Measurements from ENCODE around the gene DOK5.

DNA sequence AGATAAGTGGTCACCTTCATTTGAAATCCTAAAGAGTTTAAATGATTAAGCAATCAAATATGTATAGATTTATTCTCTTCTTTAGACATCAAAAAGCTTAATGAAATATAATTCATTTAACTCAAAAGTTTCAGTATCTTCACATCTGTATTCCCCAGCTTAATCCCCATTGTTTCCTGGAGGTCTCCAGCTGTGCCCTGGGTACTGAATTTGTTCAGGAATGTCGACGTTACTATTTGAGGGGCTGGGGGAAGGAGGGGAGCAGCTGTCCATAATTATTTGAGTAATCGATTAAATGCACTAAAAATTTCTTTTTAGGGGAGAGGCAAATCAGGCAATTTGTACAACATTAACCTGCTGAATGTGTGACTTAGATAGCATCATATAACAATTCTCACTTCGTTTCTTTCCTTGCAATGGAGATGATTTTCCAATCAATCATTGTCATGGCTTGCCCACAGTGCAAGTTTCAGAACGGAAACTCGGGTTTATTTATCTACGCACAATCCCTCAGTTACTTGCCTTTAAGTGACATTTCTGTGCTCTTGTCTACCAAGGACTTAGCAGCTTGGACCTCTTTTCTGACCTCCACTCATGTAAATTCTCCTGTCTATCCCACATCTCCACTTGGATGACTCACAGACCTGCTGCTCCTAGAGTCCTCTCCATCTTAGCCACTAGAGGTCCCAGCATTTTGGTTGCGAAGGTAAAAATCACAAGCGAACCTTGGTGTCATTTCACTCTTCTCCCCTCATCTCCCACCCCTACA lies 3.9 kb downstream of the DOK5 start:
- TF ChIP-seq, protein P1, sequence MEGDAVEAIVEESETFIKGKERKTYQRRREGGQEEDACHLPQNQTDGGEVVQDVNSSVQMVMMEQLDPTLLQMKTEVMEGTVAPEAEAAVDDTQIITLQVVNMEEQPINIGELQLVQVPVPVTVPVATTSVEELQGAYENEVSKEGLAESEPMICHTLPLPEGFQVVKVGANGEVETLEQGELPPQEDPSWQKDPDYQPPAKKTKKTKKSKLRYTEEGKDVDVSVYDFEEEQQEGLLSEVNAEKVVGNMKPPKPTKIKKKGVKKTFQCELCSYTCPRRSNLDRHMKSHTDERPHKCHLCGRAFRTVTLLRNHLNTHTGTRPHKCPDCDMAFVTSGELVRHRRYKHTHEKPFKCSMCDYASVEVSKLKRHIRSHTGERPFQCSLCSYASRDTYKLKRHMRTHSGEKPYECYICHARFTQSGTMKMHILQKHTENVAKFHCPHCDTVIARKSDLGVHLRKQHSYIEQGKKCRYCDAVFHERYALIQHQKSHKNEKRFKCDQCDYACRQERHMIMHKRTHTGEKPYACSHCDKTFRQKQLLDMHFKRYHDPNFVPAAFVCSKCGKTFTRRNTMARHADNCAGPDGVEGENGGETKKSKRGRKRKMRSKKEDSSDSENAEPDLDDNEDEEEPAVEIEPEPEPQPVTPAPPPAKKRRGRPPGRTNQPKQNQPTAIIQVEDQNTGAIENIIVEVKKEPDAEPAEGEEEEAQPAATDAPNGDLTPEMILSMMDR (IDR thresholded peaks at IDR 0.05; ENCODE audit: borderline replicate concordance, extremely low read depth, low read length, poor library complexity, severe bottlenecking): peak; percentile 37
- no peak for TF ChIP-seq EZH2 (IDR thresholded peaks at IDR 0.05; ENCODE audit: borderline replicate concordance, low read depth, low read length, severe bottlenecking)
